Hematopoietic multipotent progenitor cell treated with erythropoietin and hydrocortisone succinate and interleukin-3 and kit ligand, for 4 days (in vitro differentiated cells): Measurements from ENCODE around the gene MAST4.
A peak's percentile ranks its signal among the peaks of the same experiment; 100 is the strongest.

Experiments
- DNase-seq: peaks from one replicate; pipeline ENCODE4 v3.0.0-alpha.2; 2015

The MAST4 gene

GRCh38 chr5:67200809-67201562 is 604.8 kb downstream of the MAST4 start:
- no peak for DNase-seq

GRCh38 chr5:67201897-67202549 is 605.8 kb downstream of the MAST4 start:
- no peak for DNase-seq

DNA sequence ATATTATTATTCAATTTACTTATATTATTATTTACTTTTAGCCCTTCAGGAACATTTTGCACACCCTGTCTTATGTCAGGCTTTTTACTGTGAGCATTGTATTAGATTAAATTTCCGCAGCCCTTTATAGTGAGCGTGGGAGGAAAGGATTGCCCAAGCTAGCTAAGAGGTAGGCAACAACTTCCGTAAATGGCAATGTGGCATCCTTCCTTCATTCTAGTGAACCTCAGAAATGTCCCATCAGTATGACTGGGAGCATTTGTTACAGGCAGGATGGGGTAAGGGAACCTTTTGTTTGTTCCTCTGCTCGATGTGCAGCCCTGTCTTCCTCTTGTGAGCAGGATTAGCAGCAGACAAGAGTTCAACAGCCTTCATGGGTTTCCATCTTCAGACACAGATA is 606.6 kb downstream of the MAST4 start:
- peak; percentile 78 for DNase-seq

DNA sequence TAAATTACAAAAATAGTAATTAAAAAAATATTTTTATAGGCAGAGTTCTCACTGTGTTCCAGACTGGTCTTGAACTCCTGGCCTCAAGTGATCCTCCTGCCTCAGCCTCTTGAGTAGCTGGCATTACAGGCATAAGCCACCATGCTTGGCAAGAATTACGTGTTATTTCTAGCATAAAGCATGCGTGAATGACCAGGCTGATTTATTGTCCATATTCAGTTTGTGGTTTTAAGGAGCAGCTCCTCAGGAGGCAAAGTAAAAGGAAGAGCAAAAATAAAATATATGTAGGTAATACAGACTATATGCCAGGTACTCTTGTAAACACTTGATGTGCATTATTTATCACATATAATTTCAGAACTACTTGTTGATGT is 607.5 kb downstream of the MAST4 start:
- DNase-seq, result no peak

DNA sequence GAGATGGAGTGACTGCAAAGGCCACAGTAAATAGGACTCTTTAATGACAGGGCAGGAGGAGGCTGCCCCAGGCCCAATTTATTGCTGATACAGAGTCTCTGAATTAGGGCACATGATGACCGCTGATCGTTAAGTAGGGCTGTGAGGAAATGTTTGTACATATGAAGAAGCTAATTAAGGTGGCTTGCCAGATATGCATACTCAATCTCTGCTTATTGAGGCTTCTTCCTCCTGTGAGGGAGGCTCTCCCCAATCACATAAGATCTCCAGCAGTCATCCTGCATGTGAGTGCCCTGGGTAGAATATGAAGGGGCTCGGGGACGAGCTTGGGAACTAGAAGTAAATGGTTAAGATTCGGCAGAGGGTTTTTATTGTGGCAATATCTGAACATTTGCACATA is 608.6 kb downstream of the MAST4 start:
- no peak for DNase-seq

DNA sequence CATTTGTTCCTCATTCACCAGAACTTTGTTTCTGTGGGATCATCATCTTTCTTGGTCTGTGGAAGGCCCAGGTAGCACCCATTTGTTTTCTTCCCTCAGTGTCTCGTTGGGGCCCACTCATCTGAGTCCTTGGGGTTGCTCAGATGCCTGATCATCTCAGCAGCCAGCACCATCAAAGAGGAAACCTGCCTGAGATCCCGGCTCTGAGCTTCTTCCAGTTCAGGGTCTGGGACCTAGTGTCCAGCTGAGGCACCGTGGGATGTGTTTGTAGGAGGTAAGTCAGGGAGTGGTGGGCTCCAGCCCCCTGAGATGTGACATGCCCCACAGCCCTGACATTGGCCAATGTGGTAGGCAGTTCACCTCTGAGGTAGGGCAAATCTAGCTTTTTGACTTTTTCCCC is 609.8 kb downstream of the MAST4 start:
- no peak for DNase-seq

GRCh38 chr5:67206461-67206860 is 610.3 kb downstream of the MAST4 start:
- no peak for DNase-seq

- peak; percentile 94 for DNase-seq
These were observed 610.7 kb downstream of the MAST4 start for GRCh38 chr5:67206929-67207328.

DNA sequence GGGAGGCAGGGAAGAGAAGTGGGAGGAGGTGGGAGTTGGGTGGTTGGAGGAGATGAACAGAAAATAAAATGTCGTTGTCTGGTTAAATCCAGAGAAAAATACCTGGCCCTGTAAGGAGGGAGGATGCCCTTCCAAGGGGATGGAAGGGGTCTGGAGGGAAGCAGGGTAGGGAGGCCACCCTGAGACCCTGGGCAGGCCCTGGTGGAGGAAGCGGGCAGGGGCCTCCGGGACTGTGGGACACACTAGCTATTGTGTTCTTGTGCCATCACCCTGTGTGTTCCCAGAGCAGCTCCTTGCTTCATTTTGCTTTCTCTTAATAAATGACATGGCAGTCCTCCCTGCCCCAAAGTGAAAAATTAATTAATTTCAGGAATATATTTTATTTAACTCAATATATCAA is 612.2 kb downstream of the MAST4 start:
- DNase-seq, result no peak

- DNase-seq, result peak; percentile 88
These were observed 613.1 kb downstream of the MAST4 start for GRCh38 chr5:67209141-67209771.

DNA sequence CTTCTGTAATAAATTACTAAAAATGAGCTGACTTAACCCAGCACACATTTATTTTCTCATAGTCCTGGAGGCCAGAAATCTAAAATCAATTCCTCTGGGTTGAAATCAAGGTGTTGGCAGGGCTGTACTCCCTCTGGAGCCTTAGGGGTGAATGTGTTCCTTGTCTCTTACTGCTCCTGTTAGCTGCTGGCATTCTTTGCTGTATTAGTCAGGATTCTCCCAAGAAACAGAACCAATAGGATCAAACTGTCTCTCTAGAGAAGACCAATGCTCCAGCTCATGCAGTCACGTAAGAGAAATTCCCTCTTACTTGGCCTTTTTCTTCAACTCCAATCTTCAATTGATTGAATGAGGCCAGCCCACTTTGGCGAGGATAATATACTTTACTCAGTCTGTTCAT is 615.7 kb downstream of the MAST4 start:
- no peak for DNase-seq

DNA sequence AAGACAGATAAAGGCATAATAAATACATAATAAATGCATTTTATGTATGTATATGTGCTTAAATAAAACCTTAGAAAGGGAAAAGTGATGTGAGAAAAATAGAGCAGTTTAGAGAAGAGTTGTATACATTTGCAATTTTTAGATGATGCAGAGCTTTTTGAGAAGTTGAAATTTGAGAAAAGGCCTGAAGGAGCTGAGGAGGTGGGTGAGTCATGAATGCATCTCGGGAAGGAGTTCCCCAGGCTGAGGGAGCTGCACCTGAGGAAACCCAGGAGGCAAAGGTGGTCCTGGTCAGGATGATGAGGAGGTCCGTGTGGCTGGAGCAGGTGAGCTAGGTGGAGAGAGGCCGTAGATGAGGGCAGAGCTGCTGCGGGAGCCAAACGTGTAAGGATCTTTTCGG is 617.8 kb downstream of the MAST4 start:
- DNase-seq, result no peak

- DNase-seq, result no peak
These were observed 618.7 kb downstream of the MAST4 start for GRCh38 chr5:67214707-67215447.

- peak; percentile 94 for DNase-seq
These were observed 619.6 kb downstream of the MAST4 start for GRCh38 chr5:67215519-67216471.

DNA sequence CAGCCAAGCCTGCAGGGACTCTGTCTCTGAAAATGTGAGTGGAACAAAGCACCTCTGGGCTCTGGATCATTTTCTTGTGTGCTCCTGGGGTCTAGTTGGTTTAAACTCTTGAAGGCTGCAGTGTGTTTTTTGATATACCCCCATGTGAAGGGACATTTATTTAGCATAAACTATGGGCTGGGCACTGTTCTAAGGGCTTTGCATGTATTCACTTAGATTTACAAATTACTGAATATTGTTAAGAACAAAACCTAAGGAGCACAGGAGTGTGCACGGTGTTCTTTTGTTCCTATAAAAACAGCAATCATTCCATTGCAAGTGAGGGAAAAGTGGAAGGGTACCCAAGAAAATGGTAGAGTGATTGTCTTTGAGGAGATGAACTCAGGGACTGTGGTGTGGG is 620.4 kb downstream of the MAST4 start:
- DNase-seq, result no peak
